NCI-H1694 (cell line): ENCODE results near the gene DRG1.
"Not testable (repeated sequence)": the region's sequence is repeated elsewhere in the genome, so short reads cannot be mapped to it uniquely, and the experiment has no call there.

Source experiments
- DNase-seq: peaks from one replicate; lab custom pipeline; 2025; lab: John Stamatoyannopoulos, UW

The DRG1 gene

GRCh38 chr22:31442768-31443489 lies 43.5 kb downstream of the DRG1 start:
- DNase-seq = no peak

GRCh38 chr22:31443516-31443915 lies 44.1 kb downstream of the DRG1 start:
- DNase-seq = no peak

- no peak for DNase-seq
Measured at GRCh38 chr22:31445642-31446041, 46.2 kb downstream of the DRG1 start.

GRCh38 chr22:31446208-31446607 lies 46.8 kb downstream of the DRG1 start:
- no peak for DNase-seq

- no peak for DNase-seq
Measured at GRCh38 chr22:31446767-31447166, 47.4 kb downstream of the DRG1 start.

GRCh38 chr22:31447337-31447736 lies 47.9 kb downstream of the DRG1 start:
- DNase-seq = no peak

- no peak for DNase-seq
Measured at GRCh38 chr22:31448382-31448781, 49.0 kb downstream of the DRG1 start.

GRCh38 chr22:31449506-31449905 lies 50.1 kb downstream of the DRG1 start:
- no peak for DNase-seq

GRCh38 chr22:31451709-31452571 lies 52.5 kb downstream of the DRG1 start:
- no peak for DNase-seq

- no peak for DNase-seq
Measured at GRCh38 chr22:31461699-31462098, 62.3 kb downstream of the DRG1 start.

GRCh38 chr22:31465307-31465706 lies 65.9 kb downstream of the DRG1 start:
- no peak for DNase-seq

- DNase-seq = no peak
Measured at GRCh38 chr22:31474743-31475142, 75.3 kb downstream of the DRG1 start.

- no peak for DNase-seq
Measured at GRCh38 chr22:31475800-31476199, 76.4 kb downstream of the DRG1 start.

- no peak for DNase-seq
Measured at GRCh38 chr22:31477329-31477728, 77.9 kb downstream of the DRG1 start.

GRCh38 chr22:31481129-31481528 lies 81.7 kb downstream of the DRG1 start:
- no peak for DNase-seq

GRCh38 chr22:31482470-31482869 lies 83.1 kb downstream of the DRG1 start:
- not testable (repeated sequence) for DNase-seq
